RWPE1 (cell line): ENCODE measurements around the gene RAE1.

Experiments used
- CTCF ChIA-PET: fragments of 350-600 bp; sonication (Branson Sonifier 250); formaldehyde crosslinking; extraction: SDS; loops from one replicate; lab custom pipeline; 2021; lab: Yijun Ruan, JAX
- POLR2A ChIA-PET: fragments of 400-600 bp; formaldehyde crosslinking; extraction: SDS; loops from one replicate; lab custom pipeline; 2020; ENCODE audit warnings: antibody characterized with exemption; ENCODE audit not compliant: low non-redundant PET; lab: Yijun Ruan, JAX
- DNase-seq: peaks from one replicate; pipeline ENCODE4 v3.0.0; 2012; ENCODE audit warnings: low spot score
- H3K27ac ChIP-seq: fragments of 450-650 bp; 2 replicates; pipeline ENCODE4 v1.5.1; 2017
- TF ChIP-seq, protein P1 (sequence below): fragments of 450-650 bp; conservative IDR thresholded peaks from 2 replicates; pipeline ENCODE4 v1.5.1; 2017; ENCODE audit warnings: low read depth, mild to moderate bottlenecking

The RAE1 gene

GRCh38 chr20:57317316-57317788 is 33.7 kb upstream of the RAE1 start:
- TF ChIP-seq, protein P1, sequence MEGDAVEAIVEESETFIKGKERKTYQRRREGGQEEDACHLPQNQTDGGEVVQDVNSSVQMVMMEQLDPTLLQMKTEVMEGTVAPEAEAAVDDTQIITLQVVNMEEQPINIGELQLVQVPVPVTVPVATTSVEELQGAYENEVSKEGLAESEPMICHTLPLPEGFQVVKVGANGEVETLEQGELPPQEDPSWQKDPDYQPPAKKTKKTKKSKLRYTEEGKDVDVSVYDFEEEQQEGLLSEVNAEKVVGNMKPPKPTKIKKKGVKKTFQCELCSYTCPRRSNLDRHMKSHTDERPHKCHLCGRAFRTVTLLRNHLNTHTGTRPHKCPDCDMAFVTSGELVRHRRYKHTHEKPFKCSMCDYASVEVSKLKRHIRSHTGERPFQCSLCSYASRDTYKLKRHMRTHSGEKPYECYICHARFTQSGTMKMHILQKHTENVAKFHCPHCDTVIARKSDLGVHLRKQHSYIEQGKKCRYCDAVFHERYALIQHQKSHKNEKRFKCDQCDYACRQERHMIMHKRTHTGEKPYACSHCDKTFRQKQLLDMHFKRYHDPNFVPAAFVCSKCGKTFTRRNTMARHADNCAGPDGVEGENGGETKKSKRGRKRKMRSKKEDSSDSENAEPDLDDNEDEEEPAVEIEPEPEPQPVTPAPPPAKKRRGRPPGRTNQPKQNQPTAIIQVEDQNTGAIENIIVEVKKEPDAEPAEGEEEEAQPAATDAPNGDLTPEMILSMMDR = no peak
- peak overlapping the region; percentile 5; the same call in 1 of the 2 replicates for H3K27ac ChIP-seq
- CTCF ChIA-PET = interaction anchor here (0.5 to 1.0 kb wide), 2 partner anchors 29 to 1106 kb away, joined by 3 read pairs; no protein-coding TSS in a partner anchor
- POLR2A ChIA-PET = no interaction called here
- no peak for DNase-seq

DNA sequence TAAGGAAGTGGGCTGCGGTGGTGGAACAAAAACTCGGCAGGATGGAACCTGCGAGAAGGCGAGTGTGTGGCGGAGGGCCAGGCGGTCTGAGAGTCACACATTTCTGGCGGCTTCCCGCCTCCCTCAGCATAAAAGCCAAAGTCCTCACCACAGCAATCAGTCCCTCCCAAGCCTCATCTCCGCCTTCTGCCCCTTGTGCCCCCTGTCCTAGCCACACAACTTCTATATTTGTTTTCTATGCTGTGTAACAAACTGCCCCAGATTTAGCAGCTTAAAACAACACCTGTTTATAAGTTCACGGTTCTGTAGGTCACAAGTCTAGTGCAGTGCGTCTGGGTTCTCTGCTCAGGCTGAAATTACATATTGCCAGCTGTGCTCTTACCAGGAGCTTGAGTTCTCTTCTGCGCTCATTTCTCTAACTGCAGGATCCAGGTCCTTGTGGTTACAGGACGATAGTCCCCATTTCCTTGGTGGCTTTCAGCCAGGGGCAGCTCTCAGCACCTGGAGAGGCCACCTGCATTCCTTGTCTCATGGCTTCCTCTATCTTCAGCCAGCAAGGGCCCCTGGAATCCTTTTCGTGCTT is 33.2 kb upstream of the RAE1 start:
- TF ChIP-seq, protein P1 = no peak
- CTCF ChIA-PET = interaction anchor here (0.5 to 1.0 kb wide), 3 partner anchors 29 to 1106 kb away, joined by 3 read pairs; no protein-coding TSS in a partner anchor
- DNase-seq = no peak
- peak overlapping the region; percentile 5; the same call in 1 of the 2 replicates for H3K27ac ChIP-seq
- POLR2A ChIA-PET = no interaction called here

DNA sequence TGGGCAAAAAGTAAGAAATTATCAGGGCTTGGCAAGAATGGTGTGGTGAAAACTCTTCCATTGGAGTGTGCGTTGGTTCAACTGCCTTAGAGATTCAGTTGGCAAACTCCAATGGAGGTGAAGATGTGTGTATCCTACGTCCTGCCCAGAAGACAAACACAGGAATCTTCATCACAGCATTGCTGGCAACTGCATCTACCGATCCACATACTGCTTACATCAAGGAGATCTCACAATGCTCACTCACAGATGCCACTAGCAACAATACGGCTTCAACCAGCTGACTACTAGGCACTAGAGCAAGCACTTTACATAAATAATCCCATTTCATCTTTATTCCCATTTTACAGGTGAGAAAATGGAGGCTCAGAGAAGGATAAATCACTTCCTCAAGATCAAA is 31.5 kb upstream of the RAE1 start:
- TF ChIP-seq, protein P1 = no peak
- CTCF ChIA-PET = no interaction called here
- POLR2A ChIA-PET = no interaction called here
- no peak overlapping the region for H3K27ac ChIP-seq
- no peak for DNase-seq

GRCh38 chr20:57320358-57320757 is 30.7 kb upstream of the RAE1 start:
- TF ChIP-seq, protein P1 = no peak
- CTCF ChIA-PET = no interaction called here
- no peak for DNase-seq
- POLR2A ChIA-PET = interaction anchor here (0.5 kb wide), 1 partner anchor 281 kb away, joined by 3 read pairs; no protein-coding TSS in a partner anchor
- H3K27ac ChIP-seq = no peak overlapping the region

DNA sequence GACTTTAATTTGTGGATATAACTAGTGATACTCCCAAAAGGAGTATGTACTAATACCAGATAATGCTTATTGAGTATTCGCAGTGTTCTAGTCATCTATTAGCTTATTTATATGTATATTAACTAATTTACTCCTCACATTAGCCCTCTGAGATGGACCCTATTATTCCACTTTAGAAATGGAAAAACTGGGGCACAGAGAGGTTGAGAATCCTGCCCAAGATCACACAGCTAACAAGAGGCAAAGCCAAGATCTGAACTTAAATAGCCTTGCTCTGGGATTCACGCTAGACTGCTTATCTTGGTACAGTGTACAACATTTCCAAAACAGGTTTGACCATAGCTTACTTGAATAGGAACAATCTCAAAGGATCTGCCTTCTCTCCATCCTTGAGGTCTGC is 29.9 kb upstream of the RAE1 start:
- no peak for DNase-seq
- TF ChIP-seq, protein P1 = no peak
- ChIA-PET CTCF (no interaction called here), POLR2A (no interaction called here)
- H3K27ac ChIP-seq = no peak overlapping the region

DNA sequence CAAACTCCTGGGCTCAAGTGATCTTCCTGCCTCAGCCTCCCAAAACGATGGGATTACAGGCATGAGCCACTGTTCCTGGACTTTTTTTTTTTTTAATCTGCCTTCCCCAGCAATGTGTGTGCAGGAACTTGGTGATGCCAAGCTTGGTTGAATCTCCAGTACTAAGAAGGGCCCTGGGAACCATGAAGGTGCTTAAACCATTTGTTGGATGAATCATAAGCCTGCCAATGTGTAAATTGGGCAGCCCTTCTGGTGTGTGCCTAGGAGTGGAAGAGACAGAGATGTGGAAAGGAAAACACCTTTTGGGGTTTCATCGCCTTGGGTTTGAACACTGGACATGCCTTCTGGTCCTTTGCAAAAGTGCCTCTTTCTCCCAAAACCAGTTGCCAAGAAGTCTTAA is 28.6 kb upstream of the RAE1 start:
- H3K27ac ChIP-seq = peak overlapping the region; percentile 92
- TF ChIP-seq, protein P1 = no peak
- ChIA-PET CTCF (interaction anchor here (0.6 to 1.5 kb wide), 5 partner anchors 10 to 754 kb away, joined by 3 to 7 read pairs (median 3); no protein-coding TSS in a partner anchor), POLR2A (no interaction called here)
- DNase-seq = no peak
